NT2/D1 (cell line): ENCODE data around the gene APOF.

Experiments
- YY1 ChIP-seq: IDR thresholded peaks from 2 replicates; pipeline ENCODE4 v1.6.1; 2011; ENCODE audit not compliant: insufficient read length, insufficient read depth
- ZNF274 ChIP-seq: IDR thresholded peaks from 2 replicates; pipeline ENCODE4 v1.6.1; 2011; ENCODE audit warnings: mild to moderate bottlenecking, low read depth, low read length

DNA sequence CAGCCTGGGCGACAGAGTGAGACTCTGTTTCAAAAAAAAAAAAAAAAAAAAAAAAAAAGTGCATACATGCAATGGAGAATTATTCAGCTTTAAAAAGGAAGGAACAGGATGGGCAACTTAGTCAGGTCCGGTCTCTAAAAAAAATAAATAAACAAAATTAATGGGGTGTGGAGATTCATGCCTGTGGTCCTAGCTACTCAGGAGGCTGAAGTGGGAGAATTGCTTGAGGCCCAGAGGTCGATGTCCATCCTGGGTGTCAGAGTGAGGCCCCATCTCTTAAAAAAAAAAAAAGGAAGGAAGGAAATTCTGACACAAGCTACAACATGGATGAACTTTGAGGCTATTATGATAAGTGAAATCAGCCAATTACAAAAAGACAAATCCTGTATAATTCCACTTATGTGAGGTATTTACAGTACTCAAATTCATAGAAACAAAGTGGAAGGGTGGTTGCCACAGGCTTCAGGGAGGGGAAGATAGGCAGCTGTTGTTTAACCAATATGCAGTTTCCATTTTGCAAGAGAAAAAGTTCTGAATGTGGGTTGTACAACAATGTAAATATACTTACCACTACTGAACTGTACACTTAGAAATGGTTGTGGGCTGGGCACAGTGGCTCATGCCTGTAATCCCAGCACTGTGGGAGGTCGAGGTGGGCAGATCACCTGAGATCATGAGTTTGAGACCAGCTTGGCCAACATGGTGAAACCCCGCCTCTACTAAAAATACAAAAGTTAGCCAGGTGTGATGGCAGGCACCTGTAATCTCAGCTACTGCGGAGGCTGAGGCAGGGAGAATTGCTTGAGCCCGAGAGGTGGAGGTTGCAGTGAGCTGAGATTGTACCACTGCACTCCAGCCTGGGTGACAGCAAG, 12.3 kb upstream of the APOF start:
- TF ChIP-seq YY1 (no peak), ZNF274 (no peak)
